HEK293 (cell line): ENCODE data around the gene GNAZ.

Experiments used
- CTCF ChIP-seq: fragments of 450-650 bp; formaldehyde crosslinking; IDR thresholded peaks from 2 replicates; pipeline ENCODE4 v1.5.1; 2016; ENCODE audit warnings: missing biosample characterization, missing genetic modification characterization
- TRIM28 ChIP-seq: IDR thresholded peaks from 2 replicates; pipeline ENCODE4 v1.6.1; 2011; ENCODE audit warnings: low read length, control low read depth, borderline replicate concordance
- ZBTB7A ChIP-seq: fragments of 450-650 bp; formaldehyde crosslinking; IDR thresholded peaks from 2 replicates; pipeline ENCODE4 v1.5.1; 2016; ENCODE audit warnings: low read depth, missing biosample characterization, missing genetic modification characterization
- ZNF18 ChIP-seq: fragments of 450-650 bp; formaldehyde crosslinking; IDR thresholded peaks from 2 replicates; pipeline ENCODE4 v1.5.1; 2016; ENCODE audit warnings: missing biosample characterization, missing genetic modification characterization
- ZNF776 ChIP-seq: fragments of 450-650 bp; formaldehyde crosslinking; IDR thresholded peaks from 2 replicates; pipeline ENCODE4 v1.5.0; 2017; ENCODE audit warnings: missing biosample characterization, missing genetic modification characterization, borderline replicate concordance

GRCh38 chr22:23058063-23058462, 12.3 kb upstream of the GNAZ start:
- TF ChIP-seq ZBTB7A (tag by site-specific recombination) (no peak), ZNF18 (tag by site-specific recombination) (no peak), CTCF (tag by site-specific recombination) (no peak), TRIM28 (no peak), ZNF776 (tag by site-specific recombination) (no peak)
